DOHH2 (cell line): ENCODE measurements around the gene PITPNM3.

Experiments
- H3F3A ChIP-seq: fragments of 200-600 bp; sonication (generic), shearing (Covaris generic); 2 replicates; pipeline ENCODE4 v1.6.0; 2016; ENCODE audit warnings: antibody characterized with exemption, mild to moderate bottlenecking; ENCODE audit not compliant: control insufficient read depth, insufficient read depth
- H3K27ac ChIP-seq: fragments of 200-600 bp; sonication (generic); 2 replicates; pipeline ENCODE4 v1.5.1; 2014; ENCODE audit warnings: low read depth, mild to moderate bottlenecking, low read length, moderate library complexity
- H3K27me3 ChIP-seq: fragments of 200-600 bp; sonication (generic); 2 replicates; pipeline ENCODE4 v1.6.1; 2014; ENCODE audit warnings: mild to moderate bottlenecking, low read length, mixed read lengths; ENCODE audit not compliant: control insufficient read depth
- H3K36me3 ChIP-seq: fragments of 200-600 bp; sonication (generic); 2 replicates; pipeline ENCODE4 v1.6.1; 2014; ENCODE audit warnings: mild to moderate bottlenecking, low read length, moderate library complexity, mixed read lengths; ENCODE audit not compliant: control insufficient read depth
- H3K4me1 ChIP-seq: fragments of 200-600 bp; sonication (generic); 2 replicates; pipeline ENCODE4 v1.6.1; 2014; ENCODE audit warnings: mild to moderate bottlenecking, low read length, mixed read lengths; ENCODE audit not compliant: control insufficient read depth
- H3K4me2 ChIP-seq: fragments of 200-600 bp; sonication (generic); 2 replicates; pipeline ENCODE4 v1.6.0; 2014; ENCODE audit warnings: mild to moderate bottlenecking, low read length, moderate library complexity
- H3K4me3 ChIP-seq: fragments of 200-600 bp; sonication (generic); 2 replicates; pipeline ENCODE4 v1.5.1; 2014; ENCODE audit warnings: mild to moderate bottlenecking, low read length, mixed read lengths
- H3K79me2 ChIP-seq: fragments of 200-600 bp; sonication (generic); 2 replicates; pipeline ENCODE4 v1.6.1; 2014; ENCODE audit warnings: mild to moderate bottlenecking, low read length, mixed read lengths; ENCODE audit not compliant: control insufficient read depth
- H3K9me2 ChIP-seq: fragments of 200-600 bp; sonication (generic); replicated peaks from 2 replicates; pipeline ENCODE4 v1.6.1; 2014; ENCODE audit warnings: mild to moderate bottlenecking, low read length, mixed read lengths; ENCODE audit not compliant: control insufficient read depth
- H3K9me3 ChIP-seq: fragments of 200-600 bp; sonication (generic); 2 replicates; pipeline ENCODE4 v1.6.1; 2014; ENCODE audit warnings: antibody characterized with exemption, low read length, mixed read lengths; ENCODE audit not compliant: control insufficient read depth, insufficient read depth
- H4K20me1 ChIP-seq: fragments of 200-600 bp; sonication (generic); 2 replicates; pipeline ENCODE4 v1.6.0; 2014; ENCODE audit warnings: low read depth, mild to moderate bottlenecking, antibody characterized with exemption, low read length, moderate library complexity; ENCODE audit not compliant: control insufficient read depth, insufficient read depth
- EZH2phosphoT487 ChIP-seq: fragments of 200-600 bp; sonication (generic); IDR thresholded peaks from 2 replicates; pipeline ENCODE4 v1.6.1; 2017; ENCODE audit warnings: borderline replicate concordance, mild to moderate bottlenecking, antibody characterized with exemption, low read length, moderate library complexity, mixed read lengths
- TF ChIP-seq, protein P1 (sequence below): fragments of 200-600 bp; sonication (generic); IDR thresholded peaks from one replicate; pipeline ENCODE4 v1.5.1; 2014; ENCODE audit warnings: antibody characterized with exemption, mild to moderate bottlenecking, low read depth, low read length; ENCODE audit not compliant: poor library complexity, severe bottlenecking

The PITPNM3 gene

GRCh38 chr17:6449307-6449706 is 107.0 kb downstream of the PITPNM3 start:
- H4K20me1 ChIP-seq: no peaks in the 10 kb centered on the region
- H3K79me2 ChIP-seq: no peaks in the 10 kb centered on the region
- no peaks in the 10 kb centered on the region for H3K36me3 ChIP-seq
- no peaks in the 10 kb centered on the region for H3K9me2 ChIP-seq
- H3K4me2 ChIP-seq: no peak overlapping the region
- H3K4me1 ChIP-seq: no peaks in the 10 kb centered on the region
- H3F3A ChIP-seq: no peaks in the 10 kb centered on the region
- no peak overlapping the region for H3K27ac ChIP-seq
- H3K27me3 ChIP-seq: 0 out of 2 replicates have a peak, but pooled peaks cover 5% of the 10 kb centered on the region
- TF ChIP-seq EZH2phosphoT487: no peak
- TF ChIP-seq, protein P1, sequence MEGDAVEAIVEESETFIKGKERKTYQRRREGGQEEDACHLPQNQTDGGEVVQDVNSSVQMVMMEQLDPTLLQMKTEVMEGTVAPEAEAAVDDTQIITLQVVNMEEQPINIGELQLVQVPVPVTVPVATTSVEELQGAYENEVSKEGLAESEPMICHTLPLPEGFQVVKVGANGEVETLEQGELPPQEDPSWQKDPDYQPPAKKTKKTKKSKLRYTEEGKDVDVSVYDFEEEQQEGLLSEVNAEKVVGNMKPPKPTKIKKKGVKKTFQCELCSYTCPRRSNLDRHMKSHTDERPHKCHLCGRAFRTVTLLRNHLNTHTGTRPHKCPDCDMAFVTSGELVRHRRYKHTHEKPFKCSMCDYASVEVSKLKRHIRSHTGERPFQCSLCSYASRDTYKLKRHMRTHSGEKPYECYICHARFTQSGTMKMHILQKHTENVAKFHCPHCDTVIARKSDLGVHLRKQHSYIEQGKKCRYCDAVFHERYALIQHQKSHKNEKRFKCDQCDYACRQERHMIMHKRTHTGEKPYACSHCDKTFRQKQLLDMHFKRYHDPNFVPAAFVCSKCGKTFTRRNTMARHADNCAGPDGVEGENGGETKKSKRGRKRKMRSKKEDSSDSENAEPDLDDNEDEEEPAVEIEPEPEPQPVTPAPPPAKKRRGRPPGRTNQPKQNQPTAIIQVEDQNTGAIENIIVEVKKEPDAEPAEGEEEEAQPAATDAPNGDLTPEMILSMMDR: no peak
- no peak overlapping the region for H3K4me3 ChIP-seq
- no peaks in the 10 kb centered on the region for H3K9me3 ChIP-seq

GRCh38 chr17:6448473-6448872 is 107.9 kb downstream of the PITPNM3 start:
- Histone ChIP-seq H3K4me3 (no peak overlapping the region), H3K4me1 (no peaks in the 10 kb centered on the region), H3K36me3 (no peaks in the 10 kb centered on the region), H3K9me2 (no peaks in the 10 kb centered on the region), H3K4me2 (no peak overlapping the region), H3K9me3 (no peaks in the 10 kb centered on the region), H4K20me1 (no peaks in the 10 kb centered on the region), H3K79me2 (no peaks in the 10 kb centered on the region), H3F3A (no peaks in the 10 kb centered on the region), H3K27me3 (0 out of 2 replicates have a peak, but pooled peaks cover 5% of the 10 kb centered on the region), H3K27ac (no peak overlapping the region)
- TF ChIP-seq, protein P1: no peak
- no peak for TF ChIP-seq EZH2phosphoT487

DNA sequence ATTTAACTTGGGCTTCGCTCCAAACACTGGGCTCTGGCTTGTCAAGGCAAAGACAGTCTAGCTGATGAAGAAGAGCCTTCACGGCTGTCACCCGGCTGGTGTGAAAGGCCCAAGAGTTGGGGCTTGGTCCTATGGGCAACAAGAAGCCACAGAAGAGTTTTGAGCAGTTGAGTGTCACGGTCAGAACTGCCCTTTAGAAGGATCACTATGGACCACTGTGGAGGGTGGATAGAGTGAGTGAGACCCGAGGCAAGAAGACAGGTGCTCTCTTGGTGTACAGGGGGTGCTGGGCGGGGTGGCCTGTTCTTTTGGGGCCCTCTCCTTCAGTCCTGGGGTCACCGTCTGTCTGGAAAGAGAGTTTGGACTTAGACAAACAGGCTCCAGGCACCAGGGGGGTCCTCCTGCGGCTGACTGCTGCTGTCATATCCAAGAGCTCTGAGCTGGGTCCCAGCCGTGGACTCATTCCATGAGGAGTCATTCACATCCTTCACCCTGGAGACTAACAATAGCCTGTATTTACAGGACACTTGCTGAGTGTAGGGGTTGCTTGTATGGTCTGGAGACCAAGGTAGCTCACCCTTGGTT is 109.7 kb downstream of the PITPNM3 start:
- H3K9me3 ChIP-seq: no peaks in the 10 kb centered on the region
- no peaks in the 10 kb centered on the region for H3K36me3 ChIP-seq
- H3K79me2 ChIP-seq: no peaks in the 10 kb centered on the region
- TF ChIP-seq EZH2phosphoT487: no peak
- TF ChIP-seq, protein P1: no peak
- H3K27me3 ChIP-seq: 0 out of 2 replicates have a peak, but pooled peaks cover 5% of the 10 kb centered on the region
- H4K20me1 ChIP-seq: no peaks in the 10 kb centered on the region
- H3K4me3 ChIP-seq: no peak overlapping the region
- H3K9me2 ChIP-seq: no peaks in the 10 kb centered on the region
- no peaks in the 10 kb centered on the region for H3F3A ChIP-seq
- H3K27ac ChIP-seq: no peak overlapping the region
- no peaks in the 10 kb centered on the region for H3K4me1 ChIP-seq
- H3K4me2 ChIP-seq: no peak overlapping the region
